HG03442 (cell line): Measurements from ENCODE around the gene SIPA1L3.

Source experiments
- ATAC-seq: cut with Tn5 transposase; IDR thresholded peaks from one replicate; pipeline ENCODE4 v1.9.1; 2021; ENCODE audit warnings: mild to moderate bottlenecking, moderate library complexity; ENCODE audit not compliant: unreplicated experiment

The SIPA1L3 gene

DNA sequence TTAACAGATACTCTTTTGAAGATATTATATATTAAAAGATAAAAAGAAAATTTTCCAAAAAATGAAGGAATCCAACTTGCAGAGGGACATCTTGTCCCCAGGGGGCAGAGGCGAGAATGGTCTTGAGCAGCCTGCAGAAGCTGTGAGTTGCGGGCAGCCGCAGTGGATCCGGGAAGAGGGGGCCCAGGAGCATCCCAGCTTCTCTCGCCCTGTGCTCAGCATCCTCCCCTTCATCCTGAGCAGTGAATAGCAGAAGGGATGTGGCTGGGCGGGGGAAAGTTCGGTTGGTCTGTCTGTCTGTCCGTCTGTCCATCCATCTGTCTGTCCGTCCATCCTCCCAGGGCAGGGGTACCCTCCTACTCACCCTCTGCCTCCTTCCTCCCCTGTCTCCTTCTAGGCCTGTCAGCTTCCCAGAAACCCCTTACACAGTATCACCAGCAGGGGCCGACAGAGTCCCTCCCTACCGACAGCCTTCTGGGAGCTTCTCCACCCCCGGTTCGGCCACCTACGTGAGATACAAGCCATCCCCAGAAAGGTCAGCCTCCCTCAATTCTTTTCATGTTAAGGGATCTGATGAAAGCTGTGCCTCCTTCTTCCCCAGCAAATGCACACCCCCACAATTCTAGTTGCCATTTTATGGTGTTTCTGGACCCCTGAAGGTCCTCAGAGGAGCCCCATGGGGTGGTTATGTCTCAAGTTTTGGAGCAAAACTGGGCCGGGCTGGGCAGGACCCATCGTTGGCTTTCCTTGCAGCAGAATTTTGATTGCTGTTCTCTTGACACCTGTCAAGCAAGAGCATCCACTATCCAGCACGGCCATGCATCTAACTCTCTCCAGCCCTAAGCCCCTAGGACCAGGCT is 235.4 kb downstream of the SIPA1L3 start:
- ATAC-seq: no peak

GRCh38 chr19:38143847-38144246 is 236.8 kb downstream of the SIPA1L3 start:
- ATAC-seq: no peak

DNA sequence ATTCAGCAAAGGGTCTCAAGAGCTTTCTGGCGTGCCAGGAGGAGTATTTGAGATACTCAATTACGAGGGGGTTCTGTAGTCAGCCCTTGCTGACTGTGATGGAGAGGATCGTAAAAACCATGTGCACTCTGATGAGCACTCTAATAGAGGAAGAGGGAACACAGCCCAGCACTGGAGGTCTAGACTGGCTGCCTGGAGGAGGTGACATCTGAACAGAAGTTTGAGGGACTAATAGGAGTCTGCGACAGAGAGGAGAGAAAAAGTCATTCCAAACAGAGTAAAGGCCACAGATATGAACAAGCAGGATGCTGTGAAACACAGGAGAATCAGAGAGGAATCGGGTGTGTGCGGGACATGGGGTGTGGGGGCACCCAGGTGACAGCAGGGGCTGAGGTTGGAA is 237.7 kb downstream of the SIPA1L3 start:
- no peak for ATAC-seq

- ATAC-seq: no peak
These were observed 238.6 kb downstream of the SIPA1L3 start for GRCh38 chr19:38145623-38146022.

GRCh38 chr19:38148337-38148736 is 241.3 kb downstream of the SIPA1L3 start:
- no peak for ATAC-seq

- no peak for ATAC-seq
These were observed 242.7 kb downstream of the SIPA1L3 start for GRCh38 chr19:38149661-38150061.

DNA sequence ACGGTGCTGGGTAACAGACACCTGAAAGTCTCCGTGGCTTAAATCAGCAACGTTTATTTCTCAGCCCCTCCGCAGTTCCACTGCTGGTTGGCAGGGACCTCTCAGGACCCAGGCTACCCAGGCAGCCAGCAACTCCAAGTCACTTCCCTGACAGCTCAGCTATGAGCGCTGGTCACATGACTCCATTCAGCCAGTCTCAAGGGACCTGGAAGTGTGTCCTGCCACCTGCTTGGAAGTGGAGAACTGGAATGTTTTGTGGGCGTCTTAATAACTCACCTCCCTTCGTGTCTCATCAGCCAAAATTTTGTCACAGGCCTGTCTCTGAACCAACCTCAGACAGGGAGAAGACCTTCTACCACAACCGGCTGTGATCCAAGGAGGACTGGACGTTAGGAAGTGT is 244.2 kb downstream of the SIPA1L3 start:
- no peak for ATAC-seq

GRCh38 chr19:38152461-38153379 is 245.7 kb downstream of the SIPA1L3 start:
- ATAC-seq: no peak

DNA sequence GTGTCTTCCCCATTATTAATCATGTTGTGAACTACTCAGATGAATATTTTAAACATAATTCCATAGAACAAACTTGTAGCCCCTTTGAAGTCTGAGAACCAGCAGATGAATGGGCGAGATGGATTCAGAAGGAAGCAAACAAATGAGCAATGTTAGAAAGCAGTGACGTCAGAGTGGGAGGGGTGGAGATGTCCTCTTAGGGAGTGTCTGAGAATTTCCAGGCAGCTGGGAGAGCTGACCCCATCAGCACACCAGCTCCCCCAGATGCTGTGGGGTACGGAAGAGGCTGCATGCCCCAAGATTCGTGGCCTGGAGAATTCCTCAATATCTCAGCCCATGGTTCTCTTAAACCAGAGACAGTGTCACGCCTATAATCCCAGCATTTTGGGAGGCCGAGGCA is 248.4 kb downstream of the SIPA1L3 start:
- no peak for ATAC-seq

GRCh38 chr19:38158730-38159129 is 251.7 kb downstream of the SIPA1L3 start:
- no peak for ATAC-seq

GRCh38 chr19:38162094-38162493 is 255.1 kb downstream of the SIPA1L3 start:
- no peak for ATAC-seq

GRCh38 chr19:38162632-38163031 is 255.6 kb downstream of the SIPA1L3 start:
- no peak for ATAC-seq

- no peak for ATAC-seq
These were observed 256.6 kb downstream of the SIPA1L3 start for GRCh38 chr19:38163419-38164290.

- ATAC-seq: no peak
These were observed 257.5 kb downstream of the SIPA1L3 start for GRCh38 chr19:38164526-38164925.

- no peak for ATAC-seq
These were observed 258.3 kb downstream of the SIPA1L3 start for GRCh38 chr19:38165335-38165734.

DNA sequence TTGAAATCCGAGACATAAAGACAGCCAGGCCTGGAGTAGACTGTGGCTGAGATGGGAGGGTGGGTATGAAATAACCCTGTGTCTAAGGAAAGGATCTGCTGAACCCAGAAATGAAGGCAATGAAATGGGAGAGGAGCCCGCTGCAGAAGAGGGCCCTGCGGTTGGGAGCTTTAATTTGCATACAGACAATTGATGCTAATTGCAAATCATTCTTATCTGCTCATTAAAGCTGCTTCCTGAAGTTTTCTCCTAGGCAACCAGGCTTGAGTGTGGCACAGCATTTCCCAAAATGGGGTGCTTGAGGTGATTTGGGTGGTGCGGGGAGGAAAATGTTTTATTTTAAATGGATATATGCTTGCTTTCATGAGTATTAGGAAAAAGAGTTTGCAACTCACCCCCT is 261.6 kb downstream of the SIPA1L3 start:
- no peak for ATAC-seq

GRCh38 chr19:38170334-38170733 is 263.3 kb downstream of the SIPA1L3 start:
- no peak for ATAC-seq

DNA sequence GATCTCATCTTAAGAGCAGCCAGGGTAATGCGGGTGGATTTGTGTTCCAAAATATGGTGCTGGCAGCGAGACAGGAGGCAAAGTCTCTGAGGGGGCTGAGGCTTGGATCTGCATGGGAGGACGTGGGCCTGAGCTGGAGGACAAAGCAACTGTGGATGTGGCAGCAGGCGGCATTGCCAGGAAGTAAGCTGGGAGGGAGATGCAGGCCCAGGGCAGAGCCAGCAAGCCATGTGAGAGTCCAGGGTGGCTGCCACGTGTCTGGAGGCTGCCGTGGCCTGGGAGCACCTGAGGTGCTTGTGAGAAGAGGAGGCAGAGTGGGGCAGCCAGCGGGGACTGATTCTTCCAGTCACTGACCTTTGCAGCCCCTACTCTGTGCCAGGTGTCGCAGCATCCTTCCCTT is 265.0 kb downstream of the SIPA1L3 start:
- no peak for ATAC-seq

DNA sequence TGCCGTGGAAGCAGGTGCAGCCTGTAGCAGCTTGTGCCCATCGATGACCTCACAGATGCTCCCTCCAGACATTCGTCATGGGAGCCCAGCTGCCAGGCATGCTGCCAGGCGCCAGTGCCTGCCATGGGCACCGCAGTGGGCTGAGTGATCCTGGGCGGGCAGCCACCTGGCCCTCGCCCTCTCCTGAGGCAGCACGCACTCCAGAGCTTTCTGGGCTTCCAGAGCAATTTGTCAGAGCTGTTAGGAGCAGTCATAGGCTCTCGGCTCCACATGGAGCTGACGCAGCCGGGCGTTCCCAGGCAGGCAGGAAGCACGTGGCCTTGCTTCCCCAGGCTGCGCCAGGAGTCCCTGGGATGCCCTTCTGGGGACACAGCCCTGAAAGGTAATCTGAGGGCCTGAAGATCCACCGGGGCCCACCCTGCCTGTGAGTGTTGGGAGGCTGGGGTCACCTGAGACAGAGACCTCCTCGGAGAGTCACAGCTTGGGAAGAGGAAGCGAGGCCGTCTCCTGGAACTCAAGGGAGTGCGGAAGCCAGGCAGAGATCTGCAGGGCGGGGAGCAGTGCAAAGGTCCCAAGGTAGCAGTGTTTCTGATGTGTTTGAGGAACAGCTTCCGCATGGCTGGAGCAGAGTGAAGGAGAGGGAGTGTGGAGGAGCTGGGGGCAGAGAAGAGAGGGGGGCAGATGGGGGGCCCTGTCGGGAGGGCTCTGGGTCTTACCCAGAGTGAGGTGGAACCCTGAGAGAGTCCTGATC is 266.5 kb downstream of the SIPA1L3 start:
- no peak for ATAC-seq

- ATAC-seq: no peak
These were observed 268.4 kb downstream of the SIPA1L3 start for GRCh38 chr19:38175422-38175821.
